Kidney (tissue), 14 donors: ENCODE measurements around the gene AMMECR1L. TPM values are rescaled to one million over a fixed set of nuclear protein-coding genes. Genes with fewer than 3 reads are reported as not detected.

Experiments
- DNase-seq, 5 donors: peaks; one replicate each; pipeline ENCODE4 v3.0.0-alpha.2; 2013 to 2020
- FAIRE-seq: peaks from 2 replicates; lab custom pipeline; 2012; peaks lifted over from hg19 to GRCh38; lab: Jason Lieb, UNC
- H3K27ac ChIP-seq, 2 donors: one replicate each; pipeline ENCODE4 v1.7.0; 2013; ENCODE audit warnings: low read depth in 2 of 2, low read length in 2 of 2, inconsistent platforms in 1 of 2
- H3K27me3 ChIP-seq: one replicate; pipeline ENCODE4 v1.7.1; 2013; ENCODE audit warnings: low read length, inconsistent platforms; ENCODE audit not compliant: control insufficient read depth, insufficient read depth
- H3K36me3 ChIP-seq, 3 donors: one replicate each; pipeline versions ENCODE4 v1.7.0 to v1.7.1; 2013; ENCODE audit warnings: low read length in 3 of 3, control low read depth in 1 of 3, inconsistent platforms in 1 of 3; ENCODE audit not compliant: insufficient read depth in 3 of 3, control insufficient read depth in 2 of 3
- H3K4me1 ChIP-seq, 3 donors: one replicate each; pipeline versions ENCODE4 v1.7.0 to v1.7.1; 2013; ENCODE audit warnings: low read length in 3 of 3, inconsistent platforms in 1 of 3, low read depth in 1 of 3; ENCODE audit not compliant: control insufficient read depth in 2 of 3, insufficient read depth in 2 of 3
- H3K4me3 ChIP-seq, 3 donors: one replicate each; pipeline versions ENCODE4 v1.7.0 to v1.8.1; 2013; ENCODE audit warnings: low read length in 3 of 3, control low read depth in 1 of 3, inconsistent platforms in 1 of 3
- H3K9ac ChIP-seq, 3 donors: one replicate each; pipeline versions ENCODE4 v1.7.0 to v1.7.1; 2013; ENCODE audit warnings: low read length in 3 of 3, control low read depth in 1 of 3, inconsistent platforms in 1 of 3
- H3K9me3 ChIP-seq, 3 donors: one replicate each; pipeline versions ENCODE4 v1.7.0 to v1.7.1; 2013; ENCODE audit warnings: low read length in 3 of 3, control low read depth in 1 of 3, inconsistent platforms in 1 of 3; ENCODE audit not compliant: control insufficient read depth in 2 of 3, insufficient read depth in 1 of 3
- CTCF ChIP-seq: IDR thresholded peaks from 3 replicates; pipeline ENCODE4 v1.5.1; 2012; ENCODE audit warnings: mild to moderate bottlenecking, moderate library complexity, borderline replicate concordance; ENCODE audit not compliant: insufficient read depth; ENCODE audit errors: extremely low read depth
- intact Hi-C: fragments of 100-400 bp; cut with DNase I; formaldehyde crosslinking; loops from one replicate; pipeline ENCODE4 v1.11.1; 2022
- polyA plus RNA-seq: library from polyadenylated mRNA; stranded (reverse); fragments of 350-450 nt; fragmentation: Illumina TruSeq; extraction: RNeasy Lipid Tissue Mini Kit (QIAGEN cat#74804); gene quantifications from one replicate; pipeline ENCODE4 v1.2.3, GENCODE V29; 2014; ENCODE audit warnings: low read depth, low replicate concordance; ENCODE audit not compliant: insufficient read depth
- total RNA-seq: library from RNA; stranded (reverse); fragmentation: NEBNext Ultra II Directional; extraction: Animal tissue kit (Norgen Biotek cat#: 25700); gene quantifications from one replicate; pipeline ENCODE4 v1.2.1, GENCODE V29; 2021
- donor health status: control.
- donor health status: control.
- donor health status: control.
- donor health status: control.
- donor health status: control.
- donor health status: DM: yes; HTN: yes; CAD: no.
- donor health status: Normal renal cell carcinoma (clear cell type).

AMMECR1L gene
- total and polyA plus RNA-seq, 2 donors from 2014 or later: 6.3 to 16.4 TPM

GRCh38 chr2:127865926-127866325, 19.8 kb downstream of the AMMECR1L start:
- Histone ChIP-seq H3K9me3 (no peaks in the 10 kb centered on the region), H3K27ac (no peak overlapping the region), H3K4me3 (no peak overlapping the region), H3K9ac (no peak overlapping the region), H3K36me3 (peaks cover 14 to 63% (median 33%) of the 10 kb centered on the region in 3 donors), H3K27me3 (no peaks in the 10 kb centered on the region), H3K4me1 (no peaks in the 10 kb centered on the region)
- intact Hi-C loops: no loop called here
- DNase-seq (no peak), FAIRE-seq (no peak)
- TF ChIP-seq CTCF: no peak

- intact Hi-C loops: no loop called here
- Histone ChIP-seq H3K27me3 (no peaks in the 10 kb centered on the region), H3K9ac (no peak overlapping the region), H3K4me1 (no peaks in the 10 kb centered on the region), H3K9me3 (no peaks in the 10 kb centered on the region), H3K27ac (no peak overlapping the region), H3K4me3 (no peak overlapping the region), H3K36me3 (peaks cover 14 to 57% (median 26%) of the 10 kb centered on the region in 3 donors)
- TF ChIP-seq CTCF: no peak
- FAIRE-seq: no peak
- peak in 2 of 5 donors; percentile 5 to 40 for DNase-seq
Observed at GRCh38 chr2:127864877-127865276, 20.9 kb downstream of the AMMECR1L start.

GRCh38 chr2:127862228-127862627, 23.5 kb downstream of the AMMECR1L start:
- Histone ChIP-seq H3K4me3 (no peak overlapping the region), H3K9ac (no peak overlapping the region), H3K4me1 (no peaks in the 10 kb centered on the region), H3K9me3 (no peaks in the 10 kb centered on the region), H3K27me3 (no peaks in the 10 kb centered on the region), H3K27ac (no peak overlapping the region), H3K36me3 (peaks cover 6 to 33% (median 26%) of the 10 kb centered on the region in 3 donors)
- FAIRE-seq (no peak), DNase-seq (no peak)
- no peak for TF ChIP-seq CTCF
- intact Hi-C loops: no loop called here

GRCh38 chr2:127860130-127860529, 25.6 kb downstream of the AMMECR1L start:
- Histone ChIP-seq H3K27me3 (no peaks in the 10 kb centered on the region), H3K9me3 (no peaks in the 10 kb centered on the region), H3K36me3 (peaks cover 6 to 14% (median 13%) of the 10 kb centered on the region in 3 donors), H3K4me3 (no peak overlapping the region), H3K9ac (no peak overlapping the region), H3K27ac (no peak overlapping the region), H3K4me1 (peaks cover 0 to 2% (median 0%) of the 10 kb centered on the region in 3 donors)
- intact Hi-C loops: no loop called here
- DNase-seq (peak in 1 of 5 donors; percentile 33), FAIRE-seq (no peak)
- no peak for TF ChIP-seq CTCF
